SH-SY5Y (cell line): ENCODE results near the gene CIDEC.

Experiments
- GATA2 ChIP-seq: IDR thresholded peaks from 2 replicates; pipeline ENCODE4 v1.6.1; 2011; ENCODE audit warnings: mild to moderate bottlenecking, low read depth, low read length
- GATA3 ChIP-seq: IDR thresholded peaks from 2 replicates; pipeline ENCODE4 v1.6.1; 2011; ENCODE audit warnings: low read depth, mild to moderate bottlenecking, low read length, moderate library complexity

The CIDEC gene

GRCh38 chr3:9837701-9838582 lies 42.1 kb downstream of the CIDEC start:
- TF ChIP-seq GATA2: no peak
- no peak for TF ChIP-seq GATA3

- TF ChIP-seq GATA3 (no peak), GATA2 (no peak)
These were observed 45.3 kb downstream of the CIDEC start for GRCh38 chr3:9834520-9835380.

- TF ChIP-seq GATA3 (no peak), GATA2 (no peak)
These were observed 47.0 kb downstream of the CIDEC start for GRCh38 chr3:9833078-9833477.

GRCh38 chr3:9831253-9831652 lies 48.8 kb downstream of the CIDEC start:
- TF ChIP-seq GATA2: no peak
- TF ChIP-seq GATA3: no peak

- TF ChIP-seq GATA3 (no peak), GATA2 (no peak)
These were observed 51.0 kb downstream of the CIDEC start for GRCh38 chr3:9828801-9829755.

- TF ChIP-seq GATA2 (no peak), GATA3 (no peak)
These were observed 53.1 kb downstream of the CIDEC start for GRCh38 chr3:9826815-9827573.

GRCh38 chr3:9825451-9826040 lies 54.5 kb downstream of the CIDEC start:
- TF ChIP-seq GATA3 (no peak), GATA2 (no peak)

- TF ChIP-seq GATA3 (no peak), GATA2 (no peak)
These were observed 59.1 kb downstream of the CIDEC start for GRCh38 chr3:9820946-9821345.

- no peak for TF ChIP-seq GATA3
- no peak for TF ChIP-seq GATA2
These were observed 59.5 kb downstream of the CIDEC start for GRCh38 chr3:9820543-9820942.

- TF ChIP-seq GATA3 (no peak), GATA2 (no peak)
These were observed 61.3 kb downstream of the CIDEC start for GRCh38 chr3:9818666-9819335.

GRCh38 chr3:9817436-9817835 lies 62.6 kb downstream of the CIDEC start:
- TF ChIP-seq GATA2 (no peak), GATA3 (no peak)
